Panc1 (cell line): ENCODE data around the gene TPT1.

Experiments used
- CTCF ChIP-seq: fragments of 450-650 bp; IDR thresholded peaks from 2 replicates; pipeline ENCODE4 v1.5.1; 2017; ENCODE audit warnings: mild to moderate bottlenecking
- POLR2AphosphoS5 ChIP-seq: IDR thresholded peaks from 2 replicates; pipeline ENCODE4 v1.6.1; 2012; ENCODE audit warnings: mild to moderate bottlenecking, low read depth, low read length, moderate library complexity

GRCh38 chr13:45356966-45357672 is 16.1 kb upstream of the TPT1 start:
- no peak for TF ChIP-seq CTCF
- no peak for TF ChIP-seq POLR2AphosphoS5
